Caki2 (cell line): ENCODE data around the gene OTOP2. TPM values are rescaled to one million over a fixed set of nuclear protein-coding genes. Genes with fewer than 3 reads are reported as not detected.
"Not testable (repeated sequence)": the region's sequence is repeated elsewhere in the genome, so short reads cannot be mapped to it uniquely, and the experiment has no call there.

Experiments
- DNase-seq: peaks from one replicate; pipeline ENCODE4 v3.0.0-alpha.2; 2015; ENCODE audit warnings: low read depth
- in situ Hi-C: cut with HindIII; loops from 2 replicates; pipeline ENCODE4 v1.10.0; 2016; ENCODE audit warnings: low sequenced_read_pairs, low pct_unique_long_range_greater_than_20kb, mixed read lengths
- total RNA-seq: library from RNA; depleted of rRNA; stranded (reverse); fragments of >200 nt; shearing (Covaris generic); gene quantifications from 2 replicates; pipeline ENCODE4 v1.2.3, GENCODE V29; 2014; ENCODE audit warnings: low replicate concordance

The OTOP2 gene
- total RNA-seq, 1 experiment from 2014 or later = not detected

DNA sequence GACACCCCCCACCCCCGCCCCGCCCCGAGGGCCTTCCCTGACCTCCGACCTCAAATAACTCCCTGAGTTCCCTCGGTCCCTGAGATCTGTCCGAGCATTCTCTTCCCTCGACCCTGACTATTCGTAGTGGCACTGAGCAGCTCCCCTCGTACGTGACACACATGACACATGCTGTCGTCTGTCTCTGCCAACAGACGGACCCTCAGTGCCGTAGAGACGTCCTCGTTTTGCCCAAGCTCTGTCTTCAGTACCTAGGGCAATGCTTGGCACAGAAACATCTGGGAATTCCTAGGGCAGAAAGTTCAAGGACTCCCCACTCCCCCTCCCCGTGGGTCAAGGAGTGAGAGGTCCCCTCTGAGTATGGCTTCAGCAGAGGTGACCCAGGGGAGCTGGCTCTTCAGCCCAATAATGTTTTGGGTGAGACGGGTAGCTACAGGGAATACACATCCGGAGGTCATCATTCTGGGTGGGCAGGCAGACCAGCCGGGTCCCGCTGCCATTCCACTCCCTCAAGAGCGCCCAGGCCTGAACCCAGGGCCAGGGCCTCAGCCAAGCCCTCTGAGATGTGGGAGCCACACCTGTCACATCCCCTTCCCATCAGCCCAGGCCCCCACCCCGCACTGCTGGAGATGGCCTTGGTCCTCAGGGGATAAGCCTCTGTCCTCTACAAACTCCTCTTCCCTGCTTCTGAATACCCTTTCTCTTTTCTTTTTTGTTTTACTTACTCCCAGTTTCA, 30.0 kb upstream of the OTOP2 start:
- no peak for DNase-seq
- in situ Hi-C loops = no loop called here

DNA sequence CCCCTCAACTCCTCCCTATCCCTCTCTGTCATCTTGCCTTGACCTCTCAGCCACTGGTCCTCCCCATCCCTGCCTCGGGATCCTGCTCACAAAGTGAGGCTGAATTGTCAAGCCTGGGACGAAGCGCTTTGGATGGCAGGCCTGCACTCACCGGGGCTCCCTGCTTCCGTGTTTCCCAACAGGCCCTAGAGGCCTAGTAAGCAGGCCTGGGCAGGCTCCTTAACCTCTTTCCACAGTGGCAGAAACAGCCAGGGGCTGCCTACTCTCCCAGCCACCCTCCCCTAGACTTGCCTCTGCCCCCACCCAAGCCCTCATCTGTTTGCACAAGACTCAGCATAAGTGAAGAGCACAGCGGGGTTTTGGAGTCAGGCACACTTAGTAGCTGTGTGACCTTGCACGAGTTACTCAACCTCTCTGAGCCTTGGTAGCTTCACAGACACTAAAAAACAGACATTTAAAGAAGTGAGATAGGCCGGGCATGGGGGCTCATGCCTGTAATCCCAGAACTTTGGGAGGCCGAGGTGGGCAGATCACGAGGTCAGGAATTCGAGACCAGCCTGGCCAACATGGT, 25.6 kb upstream of the OTOP2 start:
- DNase-seq = no peak
- in situ Hi-C loops = no loop called here

DNA sequence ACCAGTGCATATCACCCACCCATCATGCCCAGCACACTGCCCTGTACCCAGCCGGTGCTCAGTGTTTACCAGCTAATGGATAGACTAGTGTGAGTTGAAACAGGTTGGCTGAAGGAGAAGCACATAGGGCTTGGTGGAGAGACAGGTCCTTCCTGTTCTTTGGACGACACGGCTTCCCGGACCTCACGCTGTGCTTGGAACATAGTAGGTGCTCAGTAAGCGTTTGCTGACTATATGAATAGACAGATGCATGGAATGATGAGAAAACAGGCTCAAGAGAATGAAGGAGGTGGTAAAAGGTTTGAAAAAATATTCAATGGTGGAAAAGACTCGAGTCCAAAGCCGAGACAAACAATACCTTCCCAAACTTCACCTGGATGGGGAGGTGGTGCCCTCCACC, 23.9 kb upstream of the OTOP2 start:
- in situ Hi-C loops = no loop called here
- DNase-seq = no peak

DNA sequence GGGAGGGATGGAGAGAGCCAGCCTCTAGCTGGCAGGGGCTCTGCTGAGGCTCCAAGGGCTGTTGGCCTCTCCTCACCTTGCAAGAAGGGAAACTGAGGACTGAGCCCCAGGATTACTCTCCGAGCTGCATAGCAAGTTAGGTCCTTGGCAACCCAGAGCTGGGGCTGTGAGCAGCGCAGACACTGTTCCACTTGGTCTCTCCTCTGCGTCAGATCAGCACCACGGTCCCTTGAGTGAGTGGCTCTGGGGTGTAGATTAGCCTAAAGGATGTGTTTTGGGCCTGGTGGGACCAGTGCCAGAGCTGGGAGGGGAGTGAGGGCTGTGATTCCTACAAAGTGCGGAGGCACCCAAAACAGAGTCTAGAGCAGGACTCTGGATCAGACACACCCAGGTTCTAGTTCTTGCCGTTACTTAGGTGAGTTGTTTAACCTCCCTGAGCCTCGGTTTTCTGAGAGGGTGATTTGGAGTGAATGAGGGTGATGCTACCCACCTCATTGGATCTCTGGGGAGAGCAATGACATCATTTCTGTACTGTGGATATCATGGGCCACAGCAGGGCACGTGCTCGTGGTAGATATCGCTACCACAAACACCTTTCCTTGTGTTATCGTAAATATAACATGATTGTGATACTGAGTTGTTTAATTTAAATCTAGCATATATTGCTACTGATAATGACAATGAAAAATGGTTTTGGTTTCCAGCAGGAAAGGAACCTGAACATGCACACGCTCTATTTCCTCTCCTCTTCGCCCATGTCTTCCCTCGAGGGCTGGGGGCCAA, 22.5 kb upstream of the OTOP2 start:
- in situ Hi-C loops = no loop called here
- no peak for DNase-seq

DNA sequence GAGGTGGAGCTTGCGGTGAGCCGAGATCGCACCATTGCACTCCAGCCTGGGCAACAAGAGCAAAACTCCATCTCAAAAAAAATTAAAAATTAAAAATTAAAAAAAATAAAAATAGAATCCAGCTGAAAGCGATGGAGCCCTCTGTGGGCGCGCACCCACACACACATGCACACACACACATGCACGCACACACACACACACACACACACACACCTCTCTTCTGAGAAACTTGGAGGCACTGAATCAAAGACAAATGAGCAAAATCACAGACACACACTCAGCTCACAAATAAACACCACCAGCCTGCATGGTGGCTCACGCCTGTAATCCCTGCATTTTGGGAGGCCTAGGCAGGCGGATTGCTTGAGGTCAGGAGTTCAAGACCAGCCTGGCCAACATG, 21.0 kb upstream of the OTOP2 start:
- in situ Hi-C loops = no loop called here

DNA sequence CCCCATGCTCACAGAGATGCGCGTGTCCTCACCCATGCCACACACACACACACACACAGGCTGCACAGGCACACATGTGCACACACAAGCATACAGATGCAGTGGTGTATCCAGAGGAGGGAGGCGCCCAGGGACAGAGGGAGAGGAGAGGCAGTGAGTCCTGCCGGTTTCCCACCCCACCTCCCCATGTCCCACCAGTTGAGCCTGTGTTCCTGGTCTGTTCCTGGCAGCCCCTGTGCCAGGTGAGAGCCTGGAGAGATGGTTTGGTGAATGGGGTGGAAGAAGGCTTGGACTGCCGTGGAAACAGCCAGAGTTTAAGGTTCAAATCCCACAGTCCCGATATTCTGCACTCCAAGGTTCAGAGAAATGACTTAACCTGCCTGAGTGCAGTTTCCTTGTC, 20.4 kb upstream of the OTOP2 start:
- in situ Hi-C loops = no loop called here
- no peak for DNase-seq

More for the DNA sequence above, 21.0 kb upstream of the OTOP2 start:
- no peak for DNase-seq

DNA sequence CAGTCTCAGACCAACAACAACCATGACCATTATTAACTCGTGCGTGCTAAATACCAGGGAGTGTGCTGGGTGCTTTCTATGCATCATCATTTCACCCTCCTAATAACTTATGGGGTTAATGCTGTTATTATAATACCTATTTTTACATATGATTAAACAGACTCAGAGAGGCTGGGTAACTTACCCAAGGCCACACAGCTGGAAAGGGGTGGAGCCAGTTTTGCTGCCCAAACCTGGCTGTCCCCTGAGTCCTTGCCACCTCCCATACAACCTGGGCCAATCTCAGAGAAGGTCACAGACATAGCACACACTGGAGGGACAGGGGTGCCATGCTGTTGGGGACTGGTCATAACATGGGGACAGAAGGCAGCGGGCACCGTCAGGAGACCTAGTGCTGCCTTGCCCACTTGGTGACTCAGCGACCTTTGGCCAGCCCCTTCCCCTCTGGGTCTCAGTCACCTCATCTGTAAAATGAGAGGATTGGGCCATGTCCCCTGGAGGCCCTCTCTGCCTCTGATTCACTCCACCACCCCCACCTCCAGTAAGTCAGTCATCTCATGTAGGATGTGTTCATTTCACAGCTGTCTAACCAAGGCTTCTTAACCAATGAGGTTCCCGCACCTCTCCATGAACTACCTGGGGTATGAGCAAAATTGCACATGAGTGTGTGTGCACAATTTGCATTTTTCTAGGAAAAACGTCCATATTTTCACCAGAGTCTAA, 19.2 kb upstream of the OTOP2 start:
- in situ Hi-C loops = no loop called here
- no peak for DNase-seq

DNA sequence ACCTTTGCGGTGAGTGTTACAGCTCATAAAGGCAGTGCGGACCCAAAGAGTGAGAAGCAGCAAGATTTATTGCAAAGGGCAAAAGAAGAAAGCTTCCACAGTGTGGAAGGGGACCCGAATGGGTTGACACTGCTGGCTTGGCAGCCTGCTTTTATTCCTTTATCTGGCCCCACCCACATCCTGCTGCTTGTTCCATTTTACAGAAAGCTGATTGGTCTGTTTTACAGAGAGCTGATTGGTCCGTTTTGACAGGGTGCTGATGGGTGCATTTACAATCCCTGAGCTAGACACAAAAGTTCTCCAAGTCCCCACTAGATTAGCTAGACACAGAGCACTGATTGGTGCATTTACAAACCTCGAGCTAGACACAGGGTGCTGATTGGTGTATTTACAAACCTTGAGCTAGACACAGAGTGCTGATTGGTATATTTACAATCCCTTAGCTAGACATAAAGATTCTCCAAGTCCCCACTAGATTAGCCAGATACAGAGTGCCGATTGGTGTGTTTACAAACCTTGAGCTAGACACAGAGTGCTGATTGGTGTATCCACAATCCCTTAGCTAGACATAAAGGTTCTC, 17.8 kb upstream of the OTOP2 start:
- DNase-seq = peak; percentile 22

DNA sequence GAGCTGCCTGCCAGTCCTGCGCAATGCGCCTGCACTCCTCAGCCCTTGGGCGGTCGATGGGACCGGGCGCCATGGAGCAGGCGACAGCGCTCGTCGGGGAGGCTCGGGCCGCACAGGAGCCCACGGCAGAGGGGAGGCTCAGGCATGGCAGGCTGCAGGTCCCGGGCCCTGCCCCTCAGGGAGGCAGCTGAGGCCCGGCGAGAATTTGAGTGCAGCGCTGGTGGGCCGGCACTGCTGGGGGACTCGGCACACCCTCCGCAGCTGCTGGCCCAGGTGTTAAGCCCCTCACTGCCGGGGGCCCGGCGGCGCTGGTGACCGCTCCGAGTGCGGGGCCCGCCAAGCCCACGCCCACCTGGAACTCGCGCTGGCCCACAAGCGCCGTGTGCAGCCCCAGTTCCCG, 17.1 kb upstream of the OTOP2 start:
- no peak for DNase-seq
- in situ Hi-C loops = no loop called here

More for the DNA sequence above, 17.8 kb upstream of the OTOP2 start:
- in situ Hi-C loops = not testable (repeated sequence)

DNA sequence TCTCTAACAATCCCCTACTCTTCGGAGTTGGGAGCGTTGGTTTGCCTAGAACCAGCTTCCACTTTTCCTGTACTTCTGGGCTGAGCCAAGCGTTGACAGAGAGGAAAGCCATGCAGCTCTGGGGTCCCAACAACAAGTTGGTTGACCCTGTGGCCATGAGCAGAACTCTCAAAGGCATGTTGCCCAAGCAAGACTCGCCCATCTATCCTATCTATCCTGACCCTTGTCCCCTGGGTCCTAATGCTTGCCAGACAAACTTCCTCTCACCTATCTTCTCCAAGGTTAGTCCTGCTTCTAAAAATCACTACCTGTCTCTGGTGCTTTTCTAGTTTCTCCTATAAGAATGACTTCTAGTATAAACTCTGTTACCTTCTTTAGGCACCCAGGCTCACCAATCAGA, 15.0 kb upstream of the OTOP2 start:
- DNase-seq, in situ Hi-C loops: not testable (repeated sequence)

DNA sequence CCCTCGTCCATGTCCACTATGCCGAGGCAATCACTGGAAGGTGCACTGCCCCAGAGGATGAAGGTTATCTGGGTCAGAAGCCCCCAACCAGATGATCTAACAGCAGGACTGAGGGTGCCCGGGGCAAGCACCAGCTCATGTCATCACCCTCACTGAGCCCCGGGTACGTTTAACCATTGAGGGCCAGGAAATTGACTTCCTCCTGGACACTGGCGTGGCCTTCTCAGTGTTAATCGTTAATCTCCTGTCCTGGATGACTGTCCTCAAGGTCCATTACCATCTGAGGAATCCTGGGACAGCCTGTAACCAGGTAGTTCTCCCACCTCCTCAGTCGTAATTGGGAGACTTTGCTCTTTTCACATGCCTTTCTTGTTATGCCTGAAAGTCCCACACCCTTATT, 12.7 kb upstream of the OTOP2 start:
- in situ Hi-C loops, DNase-seq: not testable (repeated sequence)

DNA sequence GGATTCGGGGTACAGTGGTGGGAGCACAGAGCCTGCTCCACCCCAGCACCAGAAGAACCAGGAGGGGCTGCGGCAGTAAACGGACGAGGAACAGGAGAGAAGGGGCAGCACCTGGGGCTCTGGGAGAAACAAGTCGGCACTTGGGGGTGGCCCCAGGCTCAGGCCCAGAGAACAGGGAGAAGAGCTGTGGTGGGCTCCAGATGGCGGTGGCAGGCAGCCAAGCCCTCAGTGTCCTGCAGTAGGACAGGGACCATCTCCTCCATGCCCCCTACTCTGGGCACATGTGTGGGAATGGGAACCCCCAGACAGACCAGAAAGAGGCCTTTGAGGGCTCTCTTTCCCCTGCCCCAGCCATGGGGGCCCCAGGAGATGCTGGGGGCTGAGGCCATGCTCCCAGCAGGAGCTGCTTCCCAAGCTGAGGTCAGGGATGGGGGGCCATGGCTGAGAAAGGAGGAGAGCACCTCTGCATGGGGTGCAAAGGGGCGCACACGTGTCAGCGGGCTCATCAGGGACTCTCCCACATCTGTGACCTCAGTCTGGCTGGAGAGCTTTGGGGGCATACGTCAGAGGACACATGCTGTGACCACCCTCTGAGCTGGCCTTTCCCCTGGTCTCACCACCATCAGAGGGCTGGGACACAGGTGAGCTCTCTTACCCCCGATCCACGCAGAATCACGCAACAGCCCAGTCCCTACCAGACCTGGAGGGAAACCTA, 7.8 kb upstream of the OTOP2 start:
- in situ Hi-C loops = no loop called here
- no peak for DNase-seq

DNA sequence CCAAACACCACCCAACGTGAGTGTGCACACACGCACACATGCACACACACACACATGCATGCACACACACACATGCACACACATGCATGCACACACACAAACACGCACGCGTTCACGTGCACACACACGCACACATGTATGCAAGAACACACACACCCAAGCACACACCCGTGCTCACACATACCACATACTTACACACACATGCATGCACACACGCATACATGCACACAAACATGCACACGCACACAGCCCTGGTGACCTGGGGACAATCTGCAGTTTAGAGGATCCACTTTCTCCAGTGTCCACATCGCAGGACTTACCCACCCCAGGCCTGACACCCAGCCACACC, 7.2 kb upstream of the OTOP2 start:
- in situ Hi-C loops = no loop called here
- no peak for DNase-seq

DNA sequence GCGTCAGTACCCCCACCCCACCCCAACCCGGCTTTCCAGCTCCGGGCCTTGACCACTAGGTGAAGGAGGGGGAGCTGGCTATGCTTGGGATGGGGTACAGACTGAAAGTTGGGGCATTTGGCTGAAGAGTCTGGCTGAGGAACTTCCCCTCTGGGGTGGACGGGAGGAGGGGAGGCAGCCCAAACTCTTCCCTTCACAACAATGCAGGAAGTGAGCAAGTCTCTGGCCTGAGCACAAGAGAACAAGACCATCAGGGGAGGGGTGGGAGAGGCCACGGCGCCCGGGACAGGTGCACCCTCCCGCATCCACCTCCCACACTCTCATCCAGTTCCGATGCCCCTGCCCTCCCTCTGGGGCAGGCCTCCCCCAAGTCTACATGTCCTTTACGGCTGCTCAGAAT, 6.6 kb upstream of the OTOP2 start:
- in situ Hi-C loops = no loop called here
- no peak for DNase-seq

DNA sequence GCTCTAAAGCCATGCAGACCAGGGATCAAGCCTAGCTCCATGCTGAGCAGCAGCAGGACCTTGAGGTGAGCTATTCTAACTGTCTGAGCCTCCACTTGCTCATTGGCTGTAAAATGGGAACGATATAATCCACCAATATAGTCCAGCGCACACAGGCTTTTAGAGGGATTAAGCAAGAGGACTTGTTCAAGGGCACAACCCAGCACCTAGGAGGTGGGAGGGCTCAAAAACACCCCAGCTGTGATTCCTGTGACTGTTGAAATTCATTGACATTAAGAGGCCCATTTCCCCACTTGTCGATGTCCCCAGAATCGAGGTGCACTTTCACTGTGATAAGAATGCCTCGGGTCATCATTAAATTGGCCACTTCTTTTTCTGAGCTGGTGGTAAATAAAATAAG, 5.2 kb upstream of the OTOP2 start:
- no peak for DNase-seq
- in situ Hi-C loops = no loop called here

DNA sequence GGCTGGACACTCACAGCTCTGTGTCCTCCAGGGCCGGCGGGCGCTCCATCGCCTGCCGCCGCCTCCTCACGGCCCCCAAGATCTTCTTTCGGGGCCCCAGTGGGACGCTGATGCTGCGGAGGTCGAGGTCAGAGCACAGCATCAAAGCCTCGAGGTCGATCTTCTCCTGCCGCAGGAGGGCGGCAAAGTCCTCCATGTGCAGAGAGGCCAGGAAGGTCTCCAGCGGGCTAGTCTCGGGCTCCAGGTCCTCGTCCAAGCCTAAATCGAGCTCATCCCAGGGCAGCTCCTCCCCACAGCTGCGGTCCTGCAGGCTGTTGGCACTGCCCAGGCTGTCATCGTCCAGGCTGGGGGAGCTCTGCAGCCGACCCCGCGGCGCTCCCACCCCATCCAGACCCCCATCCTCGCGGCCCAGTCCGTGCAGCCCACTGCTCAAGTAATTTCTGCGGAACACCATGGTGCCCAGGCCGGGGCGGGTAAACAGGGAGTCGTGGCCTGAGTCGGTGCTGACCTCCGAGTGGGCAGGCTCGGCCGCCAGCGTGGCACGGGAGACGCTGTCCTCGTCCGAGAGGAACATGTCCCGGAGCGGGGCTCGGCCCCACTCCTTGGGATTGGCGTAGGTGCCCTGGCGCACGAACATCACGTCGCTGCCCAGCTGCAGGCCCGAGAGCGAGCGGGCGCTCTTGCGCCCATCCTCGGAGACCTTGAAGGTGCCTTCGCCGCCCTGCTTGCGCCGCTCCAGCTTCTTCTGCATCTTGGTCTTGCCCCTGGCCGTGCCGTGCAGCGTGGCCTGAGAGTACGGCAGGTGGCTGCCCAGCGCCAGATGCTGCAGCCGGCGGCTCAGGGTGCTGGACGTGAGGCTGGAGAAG, 4.4 kb upstream of the OTOP2 start:
- in situ Hi-C loops = no loop called here
- no peak for DNase-seq

DNA sequence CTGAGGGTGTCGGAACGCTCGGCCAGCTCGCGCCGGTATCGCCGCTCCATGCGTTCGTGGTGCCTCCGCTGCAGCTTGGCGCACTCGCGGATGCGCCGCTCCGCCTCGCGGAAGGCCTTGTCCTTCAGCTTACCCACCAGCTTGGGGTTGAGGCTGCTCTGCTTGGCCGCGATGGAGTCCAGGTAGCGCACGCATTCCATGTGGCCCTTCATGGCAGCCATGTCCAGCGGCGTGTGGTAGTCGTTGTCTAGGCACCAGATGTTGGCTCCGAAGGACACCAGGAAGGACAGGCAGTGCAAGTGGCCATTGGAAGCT, 3.8 kb upstream of the OTOP2 start:
- DNase-seq = no peak
- in situ Hi-C loops = no loop called here
